Measurements from ENCODE around the gene GPC5. TPM values are rescaled to one million over a fixed set of nuclear protein-coding genes. Genes with fewer than 3 reads are reported as not detected.
A peak's percentile ranks its signal among the peaks of the same experiment; 100 is the strongest.

GPC5 gene
- total and polyA plus RNA-seq, 9 of the 15 experiments (the other 6 are each of a cell fraction or from before 2014, with no cell fraction given): 0.18 to 0.27 TPM; not detected in 7

GRCh38 chr13:91539286-91540157, 141.1 kb downstream of the GPC5 start:
- peak overlapping the region; percentile 52 for H3K27ac ChIP-seq (ENCODE audit: extremely low read depth, low read depth, low read length)
- 2% methylated on average over 3 of the region's 3 CpGs for WGBS (ENCODE audit: insufficient coverage, low coverage, missing lambda C conversion rate)
- DNase-seq (ENCODE audit: extremely low read depth in 1 of 4, low spot score in 3 of 4) (peak in 2 of 4 experiments; percentile 36 to 52), ATAC-seq (peak; percentile 61), FAIRE-seq (no peak)
- no peaks in the 10 kb centered on the region for H4K20me1 ChIP-seq (replicated peaks; ENCODE audit: control insufficient read depth, insufficient read depth, low read length)
- ChIA-PET CTCF (ENCODE audit: low intra/inter-chr PET ratio) (no interaction called here), POLR2A (interaction anchor here (0.8 to 1.9 kb wide), 6 partner anchors 8 to 47 kb away, joined by 3 to 5 read pairs (median 4); no protein-coding TSS in a partner anchor)
- H3K9ac ChIP-seq (ENCODE audit: insufficient read depth in 1 of 2, low read depth in 2 of 2, low read length in 2 of 2): peak overlapping the region in 1 of 2 experiments; percentile 31; a peak in 2 of 4 replicates
- peak overlapping the region; percentile 8 for H3K4me2 ChIP-seq (ENCODE audit: insufficient read depth, low read length)
- no peaks in the 10 kb centered on the region for H3K79me2 ChIP-seq (ENCODE audit: control insufficient read depth, insufficient read depth, low read length)
- peaks cover 0 to 8% of the 10 kb centered on the region in 2 experiments; a peak in 2 of 5 replicates for H3K4me1 ChIP-seq (replicated peaks in 1 of 2; ENCODE audit: control insufficient read depth in 2 of 2, insufficient read depth in 2 of 2, low read length in 2 of 2)
- H3K9me1 ChIP-seq (ENCODE audit: control insufficient read depth, insufficient read depth, low read length): no peaks in the 10 kb centered on the region
- H3K4me3 ChIP-seq: no peak overlapping the region
- in situ Hi-C loops (cut with MboI) (no loop called here), intact Hi-C loops (cut with micrococcal nuclease) (loop anchor here (2.0 kb wide), 1 partner anchor 193 kb away; the partner anchor contains the start of gene MIR17HG)
- H3K36me3 ChIP-seq (ENCODE audit: control insufficient read depth, insufficient read depth, low read length): no peaks in the 10 kb centered on the region
- H3K9me3 ChIP-seq (replicated peaks; ENCODE audit: control insufficient read depth, insufficient read depth, low read depth, low read length): peaks cover under 1% of the 10 kb centered on the region; the same call in 1 of the 2 replicates
- no peaks in the 10 kb centered on the region for H3K27me3 ChIP-seq (ENCODE audit: control insufficient read depth in 2 of 2, insufficient read depth in 2 of 2, low read length in 2 of 2)
- peak overlapping the region; percentile 49 for H2AFZ ChIP-seq (ENCODE audit: low read depth, low read length)
- BruUV-seq (replicated peaks): no TSS peak
- TF ChIP-seq RFX5 (IDR thresholded peaks at IDR 0.05; ENCODE audit: low read depth, low read length): 0 out of 2 replicates have a peak, but pooled peaks have one; percentile 39
- TF ChIP-seq MCM5 (IDR thresholded peaks at IDR 0.05; ENCODE audit: low read depth): no peak
- no peak for TF ChIP-seq KLF1 (tag; IDR thresholded peaks at IDR 0.05)
- no peak for TF ChIP-seq GABPB1 (CRISPR knock-in tag; IDR thresholded peaks at IDR 0.05)
- no peak for TF ChIP-seq GTF2B (IDR thresholded peaks at IDR 0.05; ENCODE audit: extremely low read depth, insufficient read length)
- TF ChIP-seq HMG20B (CRISPR knock-in tag; IDR thresholded peaks at IDR 0.05): 0 out of 2 replicates have a peak, but pooled peaks have one; percentile 56
- TF ChIP-seq RREB1 (CRISPR knock-in tag; IDR thresholded peaks at IDR 0.05): no peak
- no peak for TF ChIP-seq SNIP1 (IDR thresholded peaks at IDR 0.05; ENCODE audit: low read depth)
- TF ChIP-seq TFAM (CRISPR knock-in tag; conservative IDR thresholded peaks at IDR 0.05): 0 out of 2 replicates have a peak, but pooled peaks have one; percentile 56
- no peak for TF ChIP-seq TAF9B (IDR thresholded peaks at IDR 0.05; ENCODE audit: partially characterized antibody)
- no peak for TF ChIP-seq TGIF2 (CRISPR knock-in tag; IDR thresholded peaks at IDR 0.05)
- TF ChIP-seq TRIM24 (IDR thresholded peaks at IDR 0.05): no peak
- TF ChIP-seq RNF219 (CRISPR knock-in tag; IDR thresholded peaks at IDR 0.05): no peak
- TF ChIP-seq ZNF24 (IDR thresholded peaks at IDR 0.05): no peak
